IPS-NIHi7 (cell line): ENCODE results near the gene HECTD4.

ENCODE experiments used
- DNase-seq: peaks from one replicate; pipeline ENCODE4 v3.0.0; 2012; ENCODE audit warnings: mixed read lengths; ENCODE audit errors: extremely low spot score

The HECTD4 gene

GRCh38 chr12:112322441-112322840, 59.8 kb downstream of the HECTD4 start:
- DNase-seq = no peak

- DNase-seq = no peak
These were observed 61.0 kb downstream of the HECTD4 start for GRCh38 chr12:112321245-112321644.

- DNase-seq = no peak
These were observed 62.8 kb downstream of the HECTD4 start for GRCh38 chr12:112319395-112319794.

GRCh38 chr12:112317481-112317880, 64.8 kb downstream of the HECTD4 start:
- no peak for DNase-seq

GRCh38 chr12:112314981-112315380, 67.2 kb downstream of the HECTD4 start:
- no peak for DNase-seq

GRCh38 chr12:112309797-112310196, 72.4 kb downstream of the HECTD4 start:
- no peak for DNase-seq

- no peak for DNase-seq
These were observed 73.6 kb downstream of the HECTD4 start for GRCh38 chr12:112308652-112309051.

GRCh38 chr12:112308161-112308560, 74.1 kb downstream of the HECTD4 start:
- no peak for DNase-seq

- no peak for DNase-seq
These were observed 74.8 kb downstream of the HECTD4 start for GRCh38 chr12:112307317-112308011.

GRCh38 chr12:112305951-112306350, 76.3 kb downstream of the HECTD4 start:
- no peak for DNase-seq

GRCh38 chr12:112304436-112304835, 77.8 kb downstream of the HECTD4 start:
- DNase-seq = no peak

GRCh38 chr12:112303799-112304198, 78.4 kb downstream of the HECTD4 start:
- DNase-seq = no peak

GRCh38 chr12:112303004-112303403, 79.2 kb downstream of the HECTD4 start:
- DNase-seq = peak; percentile 40

GRCh38 chr12:112299704-112300103, 82.5 kb downstream of the HECTD4 start:
- no peak for DNase-seq

- DNase-seq = no peak
These were observed 85.0 kb downstream of the HECTD4 start for GRCh38 chr12:112297188-112297587.

- DNase-seq = no peak
These were observed 86.0 kb downstream of the HECTD4 start for GRCh38 chr12:112296183-112296582.

- no peak for DNase-seq
These were observed 87.4 kb downstream of the HECTD4 start for GRCh38 chr12:112294793-112295192.

GRCh38 chr12:112288638-112289037, 93.6 kb downstream of the HECTD4 start:
- DNase-seq = no peak

- DNase-seq = no peak
These were observed 96.4 kb downstream of the HECTD4 start for GRCh38 chr12:112285600-112286401.

- no peak for DNase-seq
These were observed 98.7 kb downstream of the HECTD4 start for GRCh38 chr12:112283546-112283945.

GRCh38 chr12:112282920-112283319, 99.3 kb downstream of the HECTD4 start:
- DNase-seq = no peak

- no peak for DNase-seq
These were observed 106.4 kb downstream of the HECTD4 start for GRCh38 chr12:112275836-112276235.

GRCh38 chr12:112275207-112275606, 107.0 kb downstream of the HECTD4 start:
- no peak for DNase-seq
